Caco-2 (cell line): ENCODE data around the gene GIMD1. TPM values are rescaled to one million over a fixed set of nuclear protein-coding genes. Genes with fewer than 3 reads are reported as not detected.

Experiments used
- BruUV-seq: library from RNA; stranded (reverse); fragments of 400-500 nt; replicated peaks from 2 replicates; lab custom pipeline; 2021; lab: Mats Ljungman, UMichigan
- CTCF ChIA-PET: fragments of 300-600 bp; sonication (Branson Sonifier 250); formaldehyde crosslinking; loops from one replicate; lab custom pipeline; 2022; ENCODE audit warnings: antibody characterized with exemption; lab: Charles Lee
- POLR2A ChIA-PET: fragments of 300-600 bp; sonication (Branson Sonifier 250); formaldehyde crosslinking; loops from one replicate; lab custom pipeline; 2022; ENCODE audit warnings: antibody characterized with exemption; lab: Charles Lee
- DNase-seq, 2 experiments: peaks; one replicate each; pipeline versions ENCODE4 v3.0.0 to v3.0.0-alpha.2; 2020 to 2022
- H3K27me3 ChIP-seq: replicated peaks from 2 replicates; pipeline ENCODE4 v1.6.0; 2011; ENCODE audit warnings: low read length; ENCODE audit not compliant: control insufficient read depth, insufficient read depth
- H3K36me3 ChIP-seq: 2 replicates; pipeline ENCODE4 v1.5.1; 2011; ENCODE audit warnings: low read length; ENCODE audit not compliant: control insufficient read depth, insufficient read depth
- H3K4me1 ChIP-seq: fragments of 250-450 bp; sonication (Bioruptor Pico); 2 replicates; pipeline ENCODE4 v1.5.1; 2020; ENCODE audit warnings: mild to moderate bottlenecking
- H3K4me3 ChIP-seq: 2 replicates; pipeline ENCODE4 v1.5.1; 2011; ENCODE audit warnings: low read depth, mild to moderate bottlenecking, control low read depth, low read length
- H3K9me3 ChIP-seq: fragments of 250-450 bp; sonication (Bioruptor Pico); 2 replicates; pipeline ENCODE4 v1.5.1; 2020; ENCODE audit warnings: mild to moderate bottlenecking, moderate library complexity
- H3K27ac Mint-ChIP-seq: one replicate; pipeline ENCODE4 v1.8.0; 2022; ENCODE audit warnings: mixed read lengths; ENCODE audit not compliant: unreplicated experiment
- H3K27me3 Mint-ChIP-seq: one replicate; pipeline ENCODE4 v1.8.0; 2022; ENCODE audit warnings: mixed read lengths; ENCODE audit not compliant: insufficient read depth, unreplicated experiment
- H3K36me3 Mint-ChIP-seq: one replicate; pipeline ENCODE4 v1.8.0; 2022; ENCODE audit warnings: mild to moderate bottlenecking, mixed read lengths; ENCODE audit not compliant: insufficient read depth, unreplicated experiment
- H3K4me1 Mint-ChIP-seq: one replicate; pipeline ENCODE4 v1.8.0; 2022; ENCODE audit warnings: low read depth, mixed read lengths; ENCODE audit not compliant: unreplicated experiment
- H3K4me3 Mint-ChIP-seq: one replicate; pipeline ENCODE4 v1.8.0; 2022; ENCODE audit warnings: mild to moderate bottlenecking, moderate library complexity, mixed read lengths; ENCODE audit not compliant: unreplicated experiment
- H3K9me3 Mint-ChIP-seq: one replicate; pipeline ENCODE4 v1.8.0; 2022; ENCODE audit warnings: mixed read lengths; ENCODE audit not compliant: unreplicated experiment
- intact Hi-C: fragments of 100-400 bp; cut with micrococcal nuclease; formaldehyde crosslinking; loops from one replicate; pipeline ENCODE4 v1.10.0; 2022; ENCODE audit not compliant: unreplicated experiment
- total RNA-seq: library from RNA; stranded (reverse); gene quantifications from 2 replicates; pipeline ENCODE4 v1.2.3, GENCODE V29; 2022
- TF ChIP-seq, protein P1 (sequence below), 2 experiments: fragments of 200-600 bp in 1 of 2; IDR thresholded peaks; 1 replicate in 1 of 2; 2 replicates in 1 of 2; pipeline versions ENCODE4 v1.5.1 to v1.8.0; 2011 to 2022; ENCODE audit warnings: antibody characterized with exemption in 1 of 2, control low read depth in 1 of 2, inconsistent platforms in 1 of 2, low read depth in 1 of 2, low read length in 1 of 2, mild to moderate bottlenecking in 1 of 2, moderate library complexity in 1 of 2; ENCODE audit not compliant: insufficient read depth in 1 of 2, severe bottlenecking in 1 of 2, unreplicated experiment in 1 of 2

Gene GIMD1
- total RNA-seq, 1 experiment from 2014 or later, result not detected

DNA sequence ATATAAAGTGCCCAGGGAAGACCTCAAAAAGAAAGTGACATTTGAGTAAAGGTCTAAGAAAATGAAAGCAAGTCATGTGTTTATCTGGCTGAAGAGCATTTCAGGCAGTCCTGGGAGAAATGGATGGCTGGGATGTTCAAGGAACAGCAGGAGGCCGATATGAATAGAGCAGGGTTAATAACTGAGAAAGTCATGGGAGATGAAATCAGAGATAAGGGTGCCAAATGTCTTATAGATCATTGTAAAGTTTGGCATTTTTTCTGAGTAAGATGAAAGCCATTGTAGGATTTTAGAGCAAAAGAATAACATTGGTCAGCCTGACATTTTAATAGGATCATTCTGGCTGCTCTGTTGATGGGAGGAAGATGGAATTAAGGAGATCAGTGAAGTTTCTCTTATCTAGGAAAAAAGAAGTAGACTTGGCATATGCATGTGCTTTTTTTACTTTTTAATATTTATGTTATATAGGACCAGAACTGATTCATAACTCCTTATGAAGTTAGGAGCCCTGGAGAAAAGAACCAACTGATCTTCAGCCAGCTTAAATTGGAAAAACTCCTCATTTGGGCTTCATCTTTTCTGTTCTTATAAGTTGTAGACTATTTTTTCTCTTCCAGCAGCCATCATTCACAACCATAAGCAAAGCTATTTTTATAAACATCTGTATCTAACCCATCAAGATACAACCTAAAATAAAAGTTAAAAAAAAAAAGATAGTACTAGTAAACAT is 33.7 kb downstream of the GIMD1 start:
- H3K4me1 Mint-ChIP-seq, result no peaks in the 10 kb centered on the region
- H3K36me3 Mint-ChIP-seq, result peaks cover 92% of the 10 kb centered on the region
- H3K4me3 Mint-ChIP-seq, result no peak overlapping the region
- intact Hi-C loops, result no loop called here
- ChIA-PET CTCF (no interaction called here), POLR2A (interaction anchor here (0.7 kb wide), 1 partner anchor 487 kb away, joined by 3 read pairs; no protein-coding TSS in a partner anchor)
- H3K9me3 Mint-ChIP-seq, result peaks cover 13% of the 10 kb centered on the region
- H3K27me3 Mint-ChIP-seq, result no peaks in the 10 kb centered on the region
- peaks cover 6% of the 10 kb centered on the region; the same call in 1 of the 2 replicates for H3K9me3 ChIP-seq
- no peaks in the 10 kb centered on the region; the same call in 1 of the 2 replicates for H3K4me1 ChIP-seq
- H3K36me3 ChIP-seq, result peaks cover 8% of the 10 kb centered on the region
- H3K27me3 ChIP-seq, result no peaks in the 10 kb centered on the region
- DNase-seq, result no peak
- H3K27ac Mint-ChIP-seq, result no peak overlapping the region
- BruUV-seq, result no TSS peak
- no peak overlapping the region for H3K4me3 ChIP-seq
- TF ChIP-seq, protein P1, sequence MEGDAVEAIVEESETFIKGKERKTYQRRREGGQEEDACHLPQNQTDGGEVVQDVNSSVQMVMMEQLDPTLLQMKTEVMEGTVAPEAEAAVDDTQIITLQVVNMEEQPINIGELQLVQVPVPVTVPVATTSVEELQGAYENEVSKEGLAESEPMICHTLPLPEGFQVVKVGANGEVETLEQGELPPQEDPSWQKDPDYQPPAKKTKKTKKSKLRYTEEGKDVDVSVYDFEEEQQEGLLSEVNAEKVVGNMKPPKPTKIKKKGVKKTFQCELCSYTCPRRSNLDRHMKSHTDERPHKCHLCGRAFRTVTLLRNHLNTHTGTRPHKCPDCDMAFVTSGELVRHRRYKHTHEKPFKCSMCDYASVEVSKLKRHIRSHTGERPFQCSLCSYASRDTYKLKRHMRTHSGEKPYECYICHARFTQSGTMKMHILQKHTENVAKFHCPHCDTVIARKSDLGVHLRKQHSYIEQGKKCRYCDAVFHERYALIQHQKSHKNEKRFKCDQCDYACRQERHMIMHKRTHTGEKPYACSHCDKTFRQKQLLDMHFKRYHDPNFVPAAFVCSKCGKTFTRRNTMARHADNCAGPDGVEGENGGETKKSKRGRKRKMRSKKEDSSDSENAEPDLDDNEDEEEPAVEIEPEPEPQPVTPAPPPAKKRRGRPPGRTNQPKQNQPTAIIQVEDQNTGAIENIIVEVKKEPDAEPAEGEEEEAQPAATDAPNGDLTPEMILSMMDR (IDR thresholded peaks at IDR 0.05; ENCODE audit: insufficient read depth in 1 of 2, low read depth in 1 of 2, low read length in 1 of 2, severe bottlenecking in 1 of 2, unreplicated experiment in 1 of 2), result no peak

DNA sequence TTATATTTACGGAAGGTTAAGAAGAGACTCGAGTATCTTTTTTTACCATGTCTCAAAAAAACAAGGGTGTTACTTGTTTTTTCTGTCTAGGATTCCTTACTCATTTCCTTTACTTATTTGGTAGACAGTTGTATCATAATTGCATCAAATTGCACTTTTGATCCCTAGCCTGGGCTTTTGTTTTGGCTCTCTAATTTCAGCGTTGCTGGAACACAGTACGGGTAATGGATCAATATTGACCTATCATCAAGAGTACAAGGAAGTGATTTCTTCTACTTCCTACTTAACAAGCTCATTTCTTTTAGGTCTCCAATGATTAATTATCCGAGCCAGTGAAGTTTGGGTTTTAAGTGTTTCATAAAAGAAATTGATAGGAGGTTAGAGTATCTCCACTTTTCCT is 35.4 kb downstream of the GIMD1 start:
- ChIA-PET POLR2A (no interaction called here), CTCF (no interaction called here)
- H3K4me1 Mint-ChIP-seq, result no peaks in the 10 kb centered on the region
- H3K9me3 Mint-ChIP-seq, result peaks cover 13% of the 10 kb centered on the region
- Histone ChIP-seq H3K4me1 (no peaks in the 10 kb centered on the region; the same call in 1 of the 2 replicates), H3K9me3 (peaks cover 6% of the 10 kb centered on the region; the same call in 1 of the 2 replicates), H3K36me3 (peaks cover 7% of the 10 kb centered on the region; the same call in 1 of the 2 replicates), H3K27me3 (no peaks in the 10 kb centered on the region), H3K4me3 (no peak overlapping the region)
- intact Hi-C loops, result no loop called here
- TF ChIP-seq, protein P1 (IDR thresholded peaks at IDR 0.05; ENCODE audit: insufficient read depth in 1 of 2, low read depth in 1 of 2, low read length in 1 of 2, severe bottlenecking in 1 of 2, unreplicated experiment in 1 of 2), result no peak
- DNase-seq, result no peak
- BruUV-seq, result no TSS peak
- no peak overlapping the region for H3K27ac Mint-ChIP-seq
- H3K27me3 Mint-ChIP-seq, result no peaks in the 10 kb centered on the region
- H3K36me3 Mint-ChIP-seq, result peaks cover 93% of the 10 kb centered on the region
- no peak overlapping the region for H3K4me3 Mint-ChIP-seq

DNA sequence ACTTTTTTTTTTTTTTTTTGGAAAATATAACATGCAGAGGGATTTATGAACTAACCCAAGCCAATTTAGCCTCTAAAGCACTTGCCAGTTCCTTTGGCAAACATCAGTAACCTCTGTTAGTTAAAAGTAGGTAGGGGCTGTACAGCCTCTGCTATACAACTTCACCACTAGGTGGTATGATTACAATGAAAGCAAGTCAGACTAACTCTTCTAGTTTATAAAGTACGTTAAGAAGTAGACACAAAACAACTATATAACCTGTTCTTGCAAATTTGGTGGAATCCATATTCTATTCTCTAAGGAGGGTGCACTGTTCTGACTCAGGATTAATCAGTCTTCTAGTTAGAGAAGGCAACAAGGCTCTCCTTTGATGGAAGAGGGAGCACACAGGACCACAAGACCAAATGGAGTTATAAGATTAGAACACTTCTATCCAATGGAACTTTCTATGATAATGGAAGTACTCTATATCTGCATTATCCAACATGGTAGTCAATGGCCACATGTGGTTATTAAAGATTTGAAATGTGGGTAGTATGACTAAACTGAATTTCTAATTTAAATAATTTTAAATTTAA is 39.4 kb downstream of the GIMD1 start:
- H3K4me1 Mint-ChIP-seq, result peaks cover 6% of the 10 kb centered on the region

More for the DNA sequence above, 39.4 kb downstream of the GIMD1 start:
- Mint-ChIP-seq H3K4me3 (no peak overlapping the region), H3K27me3 (no peaks in the 10 kb centered on the region), H3K27ac (no peak overlapping the region), H3K36me3 (peaks cover 94% of the 10 kb centered on the region), H3K9me3 (no peaks in the 10 kb centered on the region)
- no peak overlapping the region for H3K4me3 ChIP-seq
- H3K27me3 ChIP-seq, result no peaks in the 10 kb centered on the region
- TF ChIP-seq, protein P1 (IDR thresholded peaks at IDR 0.05; ENCODE audit: insufficient read depth in 1 of 2, low read depth in 1 of 2, low read length in 1 of 2, severe bottlenecking in 1 of 2, unreplicated experiment in 1 of 2), result peak; percentile 44 to 71
- ChIA-PET POLR2A (interaction anchor here (1.0 kb wide), 1 partner anchor 14 kb away, joined by 4 read pairs; the partner anchor contains the start of gene TBCK), CTCF (interaction anchor here (0.7 to 1.3 kb wide), 3 partner anchors 13 to 452 kb away, joined by 3 to 6 read pairs (median 4); partner anchors contain the start of gene TBCK)
- BruUV-seq, result no TSS peak
- DNase-seq, result peak in 1 of 2 experiments; percentile 50
- H3K36me3 ChIP-seq, result peaks cover 2% of the 10 kb centered on the region; the same call in 1 of the 2 replicates
- intact Hi-C loops, result loop anchor here (1.0 to 2.0 kb wide), 2 partner anchors 62 to 480 kb away; no protein-coding TSS in a partner anchor
- no peaks in the 10 kb centered on the region for H3K9me3 ChIP-seq
- peaks cover 5% of the 10 kb centered on the region for H3K4me1 ChIP-seq
